H9 (cell line): ENCODE data around the gene APOBEC3B. TPM values are rescaled to one million over a fixed set of nuclear protein-coding genes. Genes with fewer than 3 reads are reported as not detected.

ENCODE experiments used
- DNase-seq: peaks from one replicate; pipeline ENCODE4 v3.0.0-alpha.2; 2017
- H2AFZ ChIP-seq: one replicate; pipeline ENCODE4 v1.6.1; 2013; ENCODE audit warnings: mild to moderate bottlenecking, low read length, control low read depth, moderate library complexity
- H2AK5ac ChIP-seq: 2 replicates; pipeline ENCODE4 v1.6.1; 2013; ENCODE audit warnings: low read length, control low read depth, mixed read lengths; ENCODE audit not compliant: insufficient read length
- H2BK120ac ChIP-seq: one replicate; pipeline ENCODE4 v1.6.1; 2013; ENCODE audit warnings: low read depth, mild to moderate bottlenecking, low read length, control low read depth, inconsistent platforms; ENCODE audit not compliant: poor library complexity, severe bottlenecking
- H2BK12ac ChIP-seq: 2 replicates; pipeline ENCODE4 v1.6.1; 2013; ENCODE audit warnings: low read length, control low read depth, mixed read lengths, low read depth; ENCODE audit not compliant: insufficient read length
- H2BK15ac ChIP-seq: 2 replicates; pipeline ENCODE4 v1.6.1; 2013; ENCODE audit warnings: low read depth, low read length, control low read depth
- H2BK20ac ChIP-seq: one replicate; pipeline ENCODE4 v1.6.1; 2013; ENCODE audit warnings: low read depth, mild to moderate bottlenecking, low read length, control low read depth, inconsistent platforms; ENCODE audit not compliant: poor library complexity, severe bottlenecking
- H2BK5ac ChIP-seq: 2 replicates; pipeline ENCODE4 v1.6.1; 2013; ENCODE audit warnings: low read length, control low read depth, mixed read lengths; ENCODE audit not compliant: insufficient read length
- H3K14ac ChIP-seq: 2 replicates; pipeline ENCODE4 v1.6.1; 2013; ENCODE audit warnings: low read length, control low read depth; ENCODE audit not compliant: insufficient read depth
- H3K18ac ChIP-seq: 2 replicates; pipeline ENCODE4 v1.6.1; 2013; ENCODE audit warnings: low read depth, mild to moderate bottlenecking, mixed read lengths, low read length, control low read depth; ENCODE audit not compliant: insufficient read length
- H3K23ac ChIP-seq: 2 replicates; pipeline ENCODE4 v1.6.1; 2013; ENCODE audit warnings: low read length, control low read depth, mixed read lengths, low read depth; ENCODE audit not compliant: insufficient read length
- H3K23me2 ChIP-seq: 2 replicates; pipeline ENCODE4 v1.6.1; 2013; ENCODE audit warnings: low read depth, mild to moderate bottlenecking, mixed read lengths, low read length, control low read depth; ENCODE audit not compliant: insufficient read length, poor library complexity, severe bottlenecking
- H3K27ac ChIP-seq: 2 replicates; pipeline ENCODE4 v1.5.1; 2013; ENCODE audit warnings: low read length, control low read depth, mixed read lengths, low read depth; ENCODE audit not compliant: insufficient read length
- H3K27me3 ChIP-seq: 2 replicates; pipeline ENCODE4 v1.6.1; 2013; ENCODE audit warnings: low read length, control low read depth, inconsistent platforms; ENCODE audit not compliant: insufficient read depth
- H3K4ac ChIP-seq: 2 replicates; pipeline ENCODE4 v1.6.1; 2013; ENCODE audit warnings: low read depth, mild to moderate bottlenecking, control low read depth, inconsistent platforms, low read length, moderate library complexity
- H3K4me1 ChIP-seq: 2 replicates; pipeline ENCODE4 v1.6.1; 2013; ENCODE audit warnings: low read length, control low read depth, inconsistent platforms; ENCODE audit not compliant: insufficient read depth
- H3K4me2 ChIP-seq: 2 replicates; pipeline ENCODE4 v1.6.1; 2013; ENCODE audit warnings: low read length, control low read depth, mixed read lengths; ENCODE audit not compliant: insufficient read length, insufficient read depth
- H3K56ac ChIP-seq: 2 replicates; pipeline ENCODE4 v1.6.1; 2013; ENCODE audit warnings: low read depth, mild to moderate bottlenecking, mixed read lengths, low read length, control low read depth; ENCODE audit not compliant: insufficient read length
- H3K79me1 ChIP-seq: 2 replicates; pipeline ENCODE4 v1.6.1; 2013; ENCODE audit warnings: low read depth, mild to moderate bottlenecking, moderate library complexity, low read length, control low read depth, inconsistent platforms; ENCODE audit not compliant: insufficient read depth, poor library complexity, severe bottlenecking
- H3K79me2 ChIP-seq: 2 replicates; pipeline ENCODE4 v1.6.1; 2013; ENCODE audit warnings: low read length, control low read depth, inconsistent platforms; ENCODE audit not compliant: insufficient read depth
- H3K9ac ChIP-seq: 2 replicates; pipeline ENCODE4 v1.6.1; 2013; ENCODE audit warnings: low read length, control low read depth, mixed read lengths; ENCODE audit not compliant: insufficient read length; ENCODE audit errors: extremely low read depth
- H3K9me3 ChIP-seq: one replicate; pipeline ENCODE4 v1.6.1; 2013; ENCODE audit warnings: low read depth, low read length, inconsistent platforms; ENCODE audit not compliant: control insufficient read depth
- H3T11ph ChIP-seq: one replicate; pipeline ENCODE4 v1.6.1; 2013; ENCODE audit warnings: mild to moderate bottlenecking, low read length, control low read depth, inconsistent platforms
- H4K20me1 ChIP-seq: one replicate; pipeline ENCODE4 v1.6.1; 2013; ENCODE audit not compliant: control insufficient read depth, insufficient read length, insufficient read depth
- H4K5ac ChIP-seq: 2 replicates; pipeline ENCODE4 v1.6.1; 2013; ENCODE audit warnings: low read depth, mild to moderate bottlenecking, mixed read lengths, low read length, control low read depth; ENCODE audit not compliant: insufficient read length
- H4K8ac ChIP-seq: replicated peaks from 2 replicates; pipeline ENCODE4 v1.6.1; 2013; ENCODE audit warnings: low read length, control low read depth, mixed read lengths, low read depth; ENCODE audit not compliant: insufficient read length
- H4K91ac ChIP-seq: 2 replicates; pipeline ENCODE4 v1.6.1; 2013; ENCODE audit warnings: low read depth, mild to moderate bottlenecking, moderate library complexity, mixed read lengths, low read length, control low read depth; ENCODE audit not compliant: insufficient read length
- H3K27ac Mint-ChIP-seq, 3 experiments: 2 replicates in 2 of 3; 3 replicates in 1 of 3; pipeline ENCODE4 v1.8.0; 2020 to 2021; ENCODE audit warnings: mixed read lengths in 3 of 3, mild to moderate bottlenecking in 1 of 3, moderate library complexity in 1 of 3
- H3K27me3 Mint-ChIP-seq: 2 replicates; pipeline ENCODE4 v1.8.0; 2021; ENCODE audit warnings: low read depth, mild to moderate bottlenecking, moderate library complexity, mixed read lengths
- H3K36me3 Mint-ChIP-seq, 3 experiments: 2 replicates in 2 of 3; 3 replicates in 1 of 3; pipeline ENCODE4 v1.8.0; 2020 to 2021; ENCODE audit warnings: low read depth in 3 of 3, mixed read lengths in 3 of 3; ENCODE audit not compliant: insufficient read depth in 1 of 3
- H3K4me1 Mint-ChIP-seq, 2 experiments: 2 replicates each; pipeline ENCODE4 v1.8.0; 2020; ENCODE audit warnings: mixed read lengths in 2 of 2
- H3K4me3 Mint-ChIP-seq, 2 experiments: 2 replicates in 1 of 2; 3 replicates in 1 of 2; pipeline ENCODE4 v1.8.0; 2020 to 2021; ENCODE audit warnings: mild to moderate bottlenecking in 2 of 2, mixed read lengths in 2 of 2, moderate library complexity in 1 of 2
- H3K9me3 Mint-ChIP-seq, 2 experiments: 2 replicates in 1 of 2; 3 replicates in 1 of 2; pipeline ENCODE4 v1.8.0; 2020; ENCODE audit warnings: mild to moderate bottlenecking in 2 of 2, mixed read lengths in 2 of 2, moderate library complexity in 1 of 2
- WGBS: extraction: QIAGEN DNeasy Blood & Tissue Kit; methylation state at CpG from one replicate; pipeline ENCODE4 v1.1.7; 2013; ENCODE audit warnings: missing lambda C conversion rate, low lambda C conversion rate, mixed read lengths; ENCODE audit not compliant: insufficient read length; ENCODE audit errors: extremely low coverage; 5-methylcytosine and 5-hydroxymethylcytosine counted together
- total RNA-seq: library from RNA; stranded (reverse); gene quantifications from 2 replicates; pipeline ENCODE4 v1.2.1, GENCODE V29; 2021
- TF ChIP-seq, protein P1 (sequence below): fragments of 200-600 bp; sonication (generic); conservative IDR thresholded peaks from 3 replicates; pipeline ENCODE4 v1.8.0; 2021; ENCODE audit warnings: antibody characterized with exemption, mild to moderate bottlenecking

Gene APOBEC3B
- total RNA-seq, 1 experiment from 2014 or later = 29.0 TPM

DNA sequence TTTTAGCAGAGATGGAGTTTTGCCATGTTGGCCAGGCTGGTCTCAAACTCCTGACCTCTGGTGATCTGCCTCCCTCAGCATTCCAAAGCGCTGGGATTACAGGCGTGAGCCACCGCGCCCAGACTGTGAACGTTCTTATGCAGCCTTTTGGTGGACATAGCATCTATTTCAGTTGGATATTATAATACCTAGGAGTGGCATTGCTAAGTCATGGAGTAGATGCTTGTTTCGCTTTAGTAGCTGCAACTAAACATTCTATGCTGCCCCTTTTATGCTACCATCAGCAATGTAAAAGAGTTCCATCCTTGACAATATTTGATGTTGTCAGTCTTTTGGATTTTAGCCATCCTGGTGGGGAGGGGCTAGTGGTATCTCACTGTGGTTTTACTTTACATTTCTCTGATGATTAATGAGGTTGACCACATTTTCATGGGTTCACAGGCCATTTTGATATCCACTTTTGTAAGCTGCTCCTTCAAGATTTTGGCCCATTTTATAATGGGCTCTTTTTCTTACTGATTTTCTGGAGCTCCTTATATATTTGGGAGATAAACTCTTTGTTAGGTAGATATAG lies 41.2 kb upstream of the APOBEC3B start:
- Histone ChIP-seq H3K23ac (no peak overlapping the region), H4K5ac (no peak overlapping the region), H2BK20ac (no peak overlapping the region), H3K79me2 (no peaks in the 10 kb centered on the region), H3K4me1 (no peaks in the 10 kb centered on the region), H3K18ac (no peak overlapping the region), H2BK15ac (no peak overlapping the region), H3K79me1 (no peaks in the 10 kb centered on the region), H3K9ac (no peak overlapping the region), H2BK5ac (no peak overlapping the region), H3T11ph (no peak overlapping the region), H3K4me2 (no peak overlapping the region), H3K56ac (no peak overlapping the region), H3K9me3 (no peaks in the 10 kb centered on the region), H4K91ac (no peak overlapping the region), H4K8ac (no peak overlapping the region), H2AK5ac (no peak overlapping the region), H3K4ac (no peak overlapping the region), H2BK12ac (no peak overlapping the region), H3K14ac (no peak overlapping the region), H3K27me3 (no peaks in the 10 kb centered on the region), H2AFZ (no peak overlapping the region), H2BK120ac (no peak overlapping the region), H4K20me1 (no peaks in the 10 kb centered on the region), H3K23me2 (no peaks in the 10 kb centered on the region), H3K27ac (no peak overlapping the region)
- no peaks in the 10 kb centered on the region for H3K36me3 Mint-ChIP-seq
- peaks cover 6 to 13% of the 10 kb centered on the region in 2 experiments for H3K4me1 Mint-ChIP-seq
- no peak overlapping the region for H3K4me3 Mint-ChIP-seq
- peaks cover 31% of the 10 kb centered on the region for H3K27me3 Mint-ChIP-seq
- no CpG with 5 or more reads among the region's 6 CpGs for WGBS
- no peak for DNase-seq
- TF ChIP-seq, protein P1, sequence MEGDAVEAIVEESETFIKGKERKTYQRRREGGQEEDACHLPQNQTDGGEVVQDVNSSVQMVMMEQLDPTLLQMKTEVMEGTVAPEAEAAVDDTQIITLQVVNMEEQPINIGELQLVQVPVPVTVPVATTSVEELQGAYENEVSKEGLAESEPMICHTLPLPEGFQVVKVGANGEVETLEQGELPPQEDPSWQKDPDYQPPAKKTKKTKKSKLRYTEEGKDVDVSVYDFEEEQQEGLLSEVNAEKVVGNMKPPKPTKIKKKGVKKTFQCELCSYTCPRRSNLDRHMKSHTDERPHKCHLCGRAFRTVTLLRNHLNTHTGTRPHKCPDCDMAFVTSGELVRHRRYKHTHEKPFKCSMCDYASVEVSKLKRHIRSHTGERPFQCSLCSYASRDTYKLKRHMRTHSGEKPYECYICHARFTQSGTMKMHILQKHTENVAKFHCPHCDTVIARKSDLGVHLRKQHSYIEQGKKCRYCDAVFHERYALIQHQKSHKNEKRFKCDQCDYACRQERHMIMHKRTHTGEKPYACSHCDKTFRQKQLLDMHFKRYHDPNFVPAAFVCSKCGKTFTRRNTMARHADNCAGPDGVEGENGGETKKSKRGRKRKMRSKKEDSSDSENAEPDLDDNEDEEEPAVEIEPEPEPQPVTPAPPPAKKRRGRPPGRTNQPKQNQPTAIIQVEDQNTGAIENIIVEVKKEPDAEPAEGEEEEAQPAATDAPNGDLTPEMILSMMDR = no peak
- H3K9me3 Mint-ChIP-seq = peaks cover 0 to 5% of the 10 kb centered on the region in 2 experiments; a peak in 2 of 5 replicates
- no peak overlapping the region for H3K27ac Mint-ChIP-seq
